Activated CD8-positive, alpha-beta T cell treated with anti-CD3 and anti-CD28 coated beads for 36 hours (primary cell): ENCODE measurements around the gene CTNNB1. TPM values are rescaled to one million over a fixed set of nuclear protein-coding genes. Genes with fewer than 3 reads are reported as not detected.

Experiments used
- ATAC-seq: fragments of 200-7000 bp; cut with Tn5 transposase; one replicate; pipeline ENCODE4 v1.10.0; 2021; ENCODE audit warnings: mild to moderate bottlenecking, moderate library complexity
- CTCF ChIA-PET: fragments of 350-600 bp; sonication (Branson Sonifier 250); formaldehyde crosslinking; loops from one replicate; lab custom pipeline; 2021; ENCODE audit warnings: antibody characterized with exemption; lab: Charles Lee
- POLR2A ChIA-PET: fragments of 350-600 bp; sonication (Branson Sonifier 250); formaldehyde crosslinking; loops from one replicate; lab custom pipeline; 2021; ENCODE audit warnings: antibody characterized with exemption; lab: Charles Lee
- DNase-seq: peaks from one replicate; pipeline ENCODE4 v3.0.0-alpha.2; 2020
- H3K27ac Mint-ChIP-seq: one replicate; pipeline ENCODE4 v1.8.0; 2021; ENCODE audit warnings: mild to moderate bottlenecking, mixed read lengths
- H3K27me3 Mint-ChIP-seq: one replicate; pipeline ENCODE4 v1.8.0; 2021; ENCODE audit warnings: mixed read lengths
- H3K36me3 Mint-ChIP-seq: one replicate; pipeline ENCODE4 v1.8.0; 2021; ENCODE audit warnings: low read depth, mixed read lengths
- H3K4me1 Mint-ChIP-seq: one replicate; pipeline ENCODE4 v1.8.0; 2021; ENCODE audit warnings: low read depth, mixed read lengths
- H3K4me3 Mint-ChIP-seq: one replicate; pipeline ENCODE4 v1.8.0; 2021; ENCODE audit warnings: mild to moderate bottlenecking, moderate library complexity, mixed read lengths
- H3K9me3 Mint-ChIP-seq: one replicate; pipeline ENCODE4 v1.8.0; 2021; ENCODE audit warnings: mixed read lengths
- CTCF ChIP-seq: fragments of 200-600 bp; IDR thresholded peaks from one replicate; pipeline ENCODE4 v1.8.0; 2022; ENCODE audit warnings: antibody characterized with exemption, mild to moderate bottlenecking
- intact Hi-C: fragments of 100-400 bp; cut with micrococcal nuclease; formaldehyde crosslinking; loops from one replicate; pipeline ENCODE4 v1.10.0; 2022
- total RNA-seq, 2 experiments: library from RNA; stranded (reverse); gene quantifications; one replicate each; pipeline ENCODE4 v1.2.3, GENCODE V29; 2021

CTNNB1 gene
- total RNA-seq, 2 experiments from 2014 or later, result 99.9 to 104 TPM

- ChIA-PET CTCF (no interaction called here), POLR2A (interaction anchor here (0.7 kb wide), 1 partner anchor 70 kb away, joined by 3 read pairs; no protein-coding TSS in a partner anchor)
- TF ChIP-seq CTCF, result no peak
- Mint-ChIP-seq H3K27ac (no peak overlapping the region), H3K4me3 (no peak overlapping the region), H3K4me1 (peaks cover 82% of the 10 kb centered on the region), H3K36me3 (peaks cover 28% of the 10 kb centered on the region), H3K27me3 (no peaks in the 10 kb centered on the region), H3K9me3 (peaks cover 8% of the 10 kb centered on the region)
- intact Hi-C loops, result no loop called here
- DNase-seq (no peak), ATAC-seq (no peak)
These were observed 6.3 kb downstream of the CTNNB1 start for GRCh38 chr3:41205591-41205990.

- ATAC-seq, result no peak
- ChIA-PET CTCF (interaction anchor here (1.3 kb wide), 1 partner anchor 34 kb away, joined by 4 read pairs; no protein-coding TSS in a partner anchor), POLR2A (interaction anchor here (1.2 to 7.6 kb wide), 3 partner anchors 7 to 18 kb away, joined by 3 to 60 read pairs (median 6); partner anchors contain the start of gene CTNNB1)
- intact Hi-C loops, result no loop called here
- no peak overlapping the region for H3K4me3 Mint-ChIP-seq
- H3K36me3 Mint-ChIP-seq, result peaks cover 28% of the 10 kb centered on the region
- no peak for TF ChIP-seq CTCF
- no peaks in the 10 kb centered on the region for H3K27me3 Mint-ChIP-seq
- H3K27ac Mint-ChIP-seq, result peak overlapping the region; percentile 21
- DNase-seq, result no peak
- H3K9me3 Mint-ChIP-seq, result peaks cover 8% of the 10 kb centered on the region
- peaks cover 79% of the 10 kb centered on the region for H3K4me1 Mint-ChIP-seq
These were observed 8.1 kb downstream of the CTNNB1 start for GRCh38 chr3:41207355-41207754.

- Mint-ChIP-seq H3K36me3 (peaks cover 32% of the 10 kb centered on the region), H3K27ac (peak overlapping the region; percentile 22), H3K4me3 (no peak overlapping the region), H3K27me3 (no peaks in the 10 kb centered on the region), H3K4me1 (peaks cover 82% of the 10 kb centered on the region), H3K9me3 (peaks cover 8% of the 10 kb centered on the region)
- ATAC-seq (no peak), DNase-seq (no peak)
- ChIA-PET CTCF (interaction anchor here (0.7 to 1.3 kb wide), 3 partner anchors 18 to 32 kb away, joined by 3 to 4 read pairs (median 3); no protein-coding TSS in a partner anchor), POLR2A (interaction anchor here (1.2 to 7.6 kb wide), 4 partner anchors 8 to 24 kb away, joined by 3 to 60 read pairs (median 4); partner anchors contain the start of gene CTNNB1)
- TF ChIP-seq CTCF, result no peak
- intact Hi-C loops, result no loop called here
These were observed 9.4 kb downstream of the CTNNB1 start for GRCh38 chr3:41208507-41209220.

GRCh38 chr3:41209646-41210045 is 10.3 kb downstream of the CTNNB1 start:
- DNase-seq (no peak), ATAC-seq (no peak)
- Mint-ChIP-seq H3K36me3 (peaks cover 29% of the 10 kb centered on the region), H3K4me1 (peaks cover 81% of the 10 kb centered on the region), H3K9me3 (peaks cover 8% of the 10 kb centered on the region), H3K27me3 (no peaks in the 10 kb centered on the region), H3K4me3 (no peak overlapping the region), H3K27ac (no peak overlapping the region)
- no peak for TF ChIP-seq CTCF
- intact Hi-C loops, result no loop called here
- CTCF ChIA-PET, result interaction anchor here (0.8 to 1.5 kb wide), 2 partner anchors 18 kb away, joined by 3 read pairs; no protein-coding TSS in a partner anchor
- POLR2A ChIA-PET, result interaction anchor here (1.2 to 7.6 kb wide), 2 partner anchors 9 to 23 kb away, joined by 3 to 60 read pairs; partner anchors contain the start of gene CTNNB1

GRCh38 chr3:41210966-41211365 is 11.7 kb downstream of the CTNNB1 start:
- CTCF ChIA-PET, result interaction anchor here (0.7 to 1.5 kb wide), 2 partner anchors 16 to 27 kb away, joined by 3 read pairs; no protein-coding TSS in a partner anchor
- H3K27ac Mint-ChIP-seq, result no peak overlapping the region
- ATAC-seq (no peak), DNase-seq (no peak)
- TF ChIP-seq CTCF, result no peak
- intact Hi-C loops, result no loop called here
- H3K9me3 Mint-ChIP-seq, result peaks cover 8% of the 10 kb centered on the region
- peaks cover 81% of the 10 kb centered on the region for H3K4me1 Mint-ChIP-seq
- POLR2A ChIA-PET, result interaction anchor here (7.6 kb wide), 1 partner anchor 11 kb away, joined by 60 read pairs; the partner anchor contains the start of gene CTNNB1
- H3K27me3 Mint-ChIP-seq, result no peaks in the 10 kb centered on the region
- H3K36me3 Mint-ChIP-seq, result peaks cover 28% of the 10 kb centered on the region
- no peak overlapping the region for H3K4me3 Mint-ChIP-seq
